AG09309 (cell line): ENCODE data around the gene PTH1R.

ENCODE experiments used
- DNase-seq: peaks from one replicate; pipeline ENCODE4 v3.0.0-alpha.2; 2010; ENCODE audit warnings: low read depth
- H3K4me3 ChIP-seq: 2 replicates; pipeline ENCODE4 v1.5.1; 2011; ENCODE audit warnings: mild to moderate bottlenecking, low read depth, low read length, moderate library complexity; ENCODE audit not compliant: control insufficient read depth
- CTCF ChIP-seq: IDR thresholded peaks from 2 replicates; pipeline ENCODE4 v1.5.1; 2011; ENCODE audit warnings: mild to moderate bottlenecking, low read depth, low read length, inconsistent platforms; ENCODE audit not compliant: insufficient read depth, control insufficient read depth; ENCODE audit errors: missing control alignments

Gene PTH1R

DNA sequence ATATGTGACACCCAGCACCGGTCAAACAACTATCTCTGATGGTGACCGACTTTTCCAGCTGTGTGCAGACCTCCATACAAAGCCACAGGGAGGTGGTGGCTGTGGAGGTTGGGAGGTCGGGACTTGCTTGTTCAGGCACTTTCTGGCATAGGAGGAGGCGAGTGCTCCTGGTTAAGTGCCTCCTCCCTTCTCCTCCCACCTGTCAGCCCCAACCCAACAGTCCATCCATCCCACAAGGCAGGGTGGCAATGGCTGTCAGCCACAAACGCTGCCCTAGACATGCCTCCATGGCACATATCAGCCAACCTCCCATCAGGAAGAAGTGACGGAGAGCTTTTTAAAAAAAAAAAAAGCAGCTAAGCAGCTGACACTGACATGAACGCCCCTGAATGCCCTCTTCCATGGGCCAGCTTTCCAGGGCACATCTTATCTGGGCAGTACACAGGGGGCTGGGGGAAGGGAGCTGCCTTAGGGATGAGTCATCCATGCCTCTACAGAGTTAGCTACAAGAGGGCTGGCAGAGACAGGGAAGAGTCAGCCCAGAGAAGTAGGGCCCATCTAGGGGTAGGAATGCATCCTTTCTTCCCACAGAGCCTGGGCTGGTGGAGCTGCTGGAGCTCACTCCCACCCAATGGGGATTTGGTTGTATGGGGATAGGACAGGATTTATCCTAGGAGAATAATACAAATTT, 57.8 kb downstream of the PTH1R start:
- TF ChIP-seq CTCF, result peak; percentile 88
- DNase-seq, result peak; percentile 90
- no peak overlapping the region for H3K4me3 ChIP-seq

- no peak for DNase-seq
- no peak overlapping the region for H3K4me3 ChIP-seq
- TF ChIP-seq CTCF, result no peak
Observed at GRCh38 chr3:46935989-46936558, 58.6 kb downstream of the PTH1R start.

DNA sequence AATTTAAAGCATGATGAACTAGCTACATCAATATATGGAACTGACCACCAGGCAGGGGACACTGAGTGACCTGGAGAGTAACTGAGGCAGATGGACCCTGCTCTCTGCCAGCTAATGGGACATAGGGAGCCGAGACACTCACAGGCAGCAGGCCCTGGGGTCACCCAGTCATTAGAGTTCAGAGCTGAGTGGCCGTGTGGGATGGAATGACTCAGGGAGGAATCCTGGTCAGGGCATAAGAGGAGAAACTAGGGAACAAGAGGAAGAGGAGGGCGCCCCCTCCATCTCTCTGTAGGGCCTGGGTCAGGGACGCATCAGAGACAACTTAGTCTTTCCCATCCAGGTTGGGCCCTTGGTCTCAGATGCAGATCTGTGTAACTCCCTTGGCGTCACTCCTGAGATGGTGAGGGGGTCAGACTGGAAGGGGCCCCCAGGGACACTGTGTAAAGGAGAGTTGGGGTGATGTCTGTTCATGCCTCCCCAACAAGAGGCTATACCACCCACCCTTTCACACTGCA, 59.3 kb downstream of the PTH1R start:
- no peak for DNase-seq
- TF ChIP-seq CTCF, result peak; percentile 2
- H3K4me3 ChIP-seq, result no peak overlapping the region

GRCh38 chr3:46938118-46938517, 60.6 kb downstream of the PTH1R start:
- no peak for TF ChIP-seq CTCF
- no peak overlapping the region for H3K4me3 ChIP-seq
- no peak for DNase-seq

GRCh38 chr3:46939578-46940445, 62.3 kb downstream of the PTH1R start:
- H3K4me3 ChIP-seq, result no peak overlapping the region
- TF ChIP-seq CTCF, result no peak
- DNase-seq, result no peak

DNA sequence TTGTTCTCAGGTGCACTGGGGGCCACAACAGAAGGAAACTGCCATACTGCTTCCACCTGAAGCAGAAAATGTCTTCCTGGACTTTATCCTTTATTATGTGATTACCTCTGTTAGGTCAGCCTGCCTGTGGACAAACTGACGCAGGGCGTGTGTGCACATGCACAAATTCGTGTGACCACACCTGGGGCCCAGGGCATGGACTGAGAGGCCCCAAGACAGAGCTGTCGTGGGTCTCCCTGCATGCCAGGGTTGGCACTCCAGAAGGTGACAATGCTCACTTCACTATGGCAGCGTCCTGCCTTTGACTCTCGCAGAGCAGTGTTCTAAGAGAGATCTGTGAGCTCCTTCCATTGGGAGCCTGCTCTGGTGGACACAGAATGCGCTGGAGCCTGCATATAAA, 64.6 kb downstream of the PTH1R start:
- no peak for TF ChIP-seq CTCF
- no peak for DNase-seq
- H3K4me3 ChIP-seq, result no peak overlapping the region
